NCI-H82 treated with DMSO at 0.1 percent for 48 hours (cell line): ENCODE results near the gene UGT1A4.
A peak's percentile ranks its signal among the peaks of the same experiment; 100 is the strongest.

Experiments
- DNase-seq: peaks from one replicate; lab custom pipeline; 2025; ENCODE audit not compliant: unreplicated experiment; lab: John Stamatoyannopoulos, UW

Gene UGT1A4

GRCh38 chr2:233718552-233718951 is at the start of gene UGT1A4:
UGT1A4 (plus strand) TSS chr2:233718736; CDS start chr2:233718821, 85 bp downstream.
- DNase-seq, result no peak

GRCh38 chr2:233671290-233672161 is 47.0 kb upstream of the UGT1A4 start, which contains the start of gene UGT1A9:
UGT1A9 (plus strand) TSS chr2:233671898; CDS start chr2:233671935, 37 bp downstream.
- DNase-seq, result no peak

GRCh38 chr2:233672886-233673285 is 45.6 kb upstream of the UGT1A4 start:
- DNase-seq, result no peak

- no peak for DNase-seq
Measured at GRCh38 chr2:233673896-233674295, 44.6 kb upstream of the UGT1A4 start.

GRCh38 chr2:233674314-233674713 is 44.2 kb upstream of the UGT1A4 start:
- no peak for DNase-seq

- DNase-seq, result peak; percentile 88
Measured at GRCh38 chr2:233674995-233675394, 43.5 kb upstream of the UGT1A4 start.

GRCh38 chr2:233676046-233676445 is 42.5 kb upstream of the UGT1A4 start:
- DNase-seq, result no peak

- no peak for DNase-seq
Measured at GRCh38 chr2:233679196-233679595, 39.3 kb upstream of the UGT1A4 start.

- no peak for DNase-seq
Measured at GRCh38 chr2:233680361-233681045, 38.0 kb upstream of the UGT1A4 start.

- DNase-seq, result no peak
Measured at GRCh38 chr2:233681521-233682099, 36.9 kb upstream of the UGT1A4 start, which contains the start of gene UGT1A7. UGT1A7 (plus strand) TSS chr2:233681901; CDS start chr2:233681938, 37 bp downstream.

GRCh38 chr2:233684640-233685039 is 33.9 kb upstream of the UGT1A4 start:
- no peak for DNase-seq

GRCh38 chr2:233686928-233687327 is 31.6 kb upstream of the UGT1A4 start:
- DNase-seq, result no peak

GRCh38 chr2:233688341-233688740 is 30.2 kb upstream of the UGT1A4 start:
- DNase-seq, result no peak

- DNase-seq, result no peak
Measured at GRCh38 chr2:233689031-233689430, 29.5 kb upstream of the UGT1A4 start.

- no peak for DNase-seq
Measured at GRCh38 chr2:233689501-233689900, 29.0 kb upstream of the UGT1A4 start.

- no peak for DNase-seq
Measured at GRCh38 chr2:233690444-233690843, 28.1 kb upstream of the UGT1A4 start.

GRCh38 chr2:233691443-233692433 is 26.8 kb upstream of the UGT1A4 start:
- DNase-seq, result no peak

GRCh38 chr2:233692648-233693047 is 25.9 kb upstream of the UGT1A4 start, which contains the start of gene UGT1A6:
UGT1A6 (plus strand) TSS chr2:233692890; CDS start chr2:233693005, 115 bp downstream.
- no peak for DNase-seq

- DNase-seq, result no peak
Measured at GRCh38 chr2:233693963-233694362, 24.6 kb upstream of the UGT1A4 start.

GRCh38 chr2:233698740-233699139 is 19.8 kb upstream of the UGT1A4 start:
- DNase-seq, result no peak
